CD4-positive, alpha-beta T cell treated with Interferon alpha-2 for 1 hour (primary cell): ENCODE measurements around the gene WDR27.
"Not testable (repeated sequence)": the region's sequence is repeated elsewhere in the genome, so short reads cannot be mapped to it uniquely, and the experiment has no call there.

ENCODE experiments used
- DNase-seq, 2 donors: peaks; one replicate each; pipeline ENCODE4 v3.0.0-alpha.2; 2020 to 2022

Gene WDR27

GRCh38 chr6:169511785-169512184, 190.0 kb downstream of the WDR27 start:
- DNase-seq: not testable (repeated sequence)

- DNase-seq: no peak
These were observed 191.0 kb downstream of the WDR27 start for GRCh38 chr6:169510871-169511270.

GRCh38 chr6:169508452-169508851, 193.4 kb downstream of the WDR27 start:
- DNase-seq: no peak

- no peak for DNase-seq
These were observed 198.2 kb downstream of the WDR27 start for GRCh38 chr6:169503422-169504152.

GRCh38 chr6:169502445-169502844, 199.4 kb downstream of the WDR27 start:
- no peak for DNase-seq

GRCh38 chr6:169501777-169502313, 200.0 kb downstream of the WDR27 start:
- DNase-seq: no peak

GRCh38 chr6:169501128-169501527, 200.7 kb downstream of the WDR27 start:
- no peak for DNase-seq

- DNase-seq: no peak
These were observed 201.1 kb downstream of the WDR27 start for GRCh38 chr6:169500688-169501087.

GRCh38 chr6:169499848-169500247, 202.0 kb downstream of the WDR27 start:
- DNase-seq: no peak

GRCh38 chr6:169498916-169499513, 202.8 kb downstream of the WDR27 start:
- no peak for DNase-seq

GRCh38 chr6:169495601-169496000, 206.2 kb downstream of the WDR27 start:
- no peak for DNase-seq

- DNase-seq: no peak
These were observed 207.8 kb downstream of the WDR27 start for GRCh38 chr6:169494038-169494437.

- DNase-seq: no peak
These were observed 210.3 kb downstream of the WDR27 start for GRCh38 chr6:169491482-169491881.

- no peak for DNase-seq
These were observed 211.0 kb downstream of the WDR27 start for GRCh38 chr6:169490830-169491229.

GRCh38 chr6:169490246-169490641, 211.6 kb downstream of the WDR27 start:
- DNase-seq: no peak

- DNase-seq: no peak
These were observed 212.1 kb downstream of the WDR27 start for GRCh38 chr6:169489563-169490245.

GRCh38 chr6:169487579-169488436, 214.0 kb downstream of the WDR27 start:
- DNase-seq: no peak

GRCh38 chr6:169479783-169480495, 221.9 kb downstream of the WDR27 start:
- DNase-seq: no peak

- no peak for DNase-seq
These were observed 227.5 kb downstream of the WDR27 start for GRCh38 chr6:169474362-169474761.

GRCh38 chr6:169473663-169474062, 228.2 kb downstream of the WDR27 start:
- DNase-seq: no peak

GRCh38 chr6:169472786-169473416, 228.9 kb downstream of the WDR27 start:
- DNase-seq: no peak

- no peak for DNase-seq
These were observed 231.0 kb downstream of the WDR27 start for GRCh38 chr6:169470790-169471189.
